Subcutaneous adipose tissue (tissue), 4 donors: ENCODE data around the gene ENTPD6. TPM values are rescaled to one million over a fixed set of nuclear protein-coding genes. Genes with fewer than 3 reads are reported as not detected.

Source experiments
- CTCF ChIP-seq: fragments of 450-650 bp; IDR thresholded peaks from one replicate; pipeline ENCODE4 v1.5.1; 2016; ENCODE audit warnings: low read depth, mild to moderate bottlenecking, control low read depth, antibody characterized with exemption, moderate library complexity
- total RNA-seq, 4 donors: library from RNA; depleted of rRNA; stranded (reverse); fragments of >200 nt; gene quantifications; one replicate each; pipeline ENCODE4 v1.1.0, GENCODE V29; 2016

The ENTPD6 gene
- total RNA-seq, 4 donors from 2014 or later: 41.3 to 82.5 (median 53.6) TPM

DNA sequence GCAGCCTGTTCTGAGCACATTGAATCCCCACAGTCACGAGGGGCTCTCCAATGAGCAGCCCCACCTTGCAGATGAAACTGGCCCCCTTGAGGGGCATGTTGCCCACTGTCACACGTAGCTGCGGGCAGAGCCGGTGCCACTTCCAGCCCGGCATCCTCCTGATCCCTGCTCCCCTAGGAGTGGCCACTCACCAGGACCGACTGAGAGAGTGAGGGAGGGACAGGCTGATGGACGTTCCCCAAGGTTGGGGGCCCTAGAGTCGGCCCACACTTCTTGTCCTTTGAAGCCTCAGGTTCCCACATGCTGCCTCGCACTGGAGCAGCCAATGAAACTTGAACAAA, 10.5 kb downstream of the ENTPD6 start:
- TF ChIP-seq CTCF: no peak

- TF ChIP-seq CTCF: no peak
These were observed 11.0 kb downstream of the ENTPD6 start for GRCh38 chr20:25206548-25206947.

DNA sequence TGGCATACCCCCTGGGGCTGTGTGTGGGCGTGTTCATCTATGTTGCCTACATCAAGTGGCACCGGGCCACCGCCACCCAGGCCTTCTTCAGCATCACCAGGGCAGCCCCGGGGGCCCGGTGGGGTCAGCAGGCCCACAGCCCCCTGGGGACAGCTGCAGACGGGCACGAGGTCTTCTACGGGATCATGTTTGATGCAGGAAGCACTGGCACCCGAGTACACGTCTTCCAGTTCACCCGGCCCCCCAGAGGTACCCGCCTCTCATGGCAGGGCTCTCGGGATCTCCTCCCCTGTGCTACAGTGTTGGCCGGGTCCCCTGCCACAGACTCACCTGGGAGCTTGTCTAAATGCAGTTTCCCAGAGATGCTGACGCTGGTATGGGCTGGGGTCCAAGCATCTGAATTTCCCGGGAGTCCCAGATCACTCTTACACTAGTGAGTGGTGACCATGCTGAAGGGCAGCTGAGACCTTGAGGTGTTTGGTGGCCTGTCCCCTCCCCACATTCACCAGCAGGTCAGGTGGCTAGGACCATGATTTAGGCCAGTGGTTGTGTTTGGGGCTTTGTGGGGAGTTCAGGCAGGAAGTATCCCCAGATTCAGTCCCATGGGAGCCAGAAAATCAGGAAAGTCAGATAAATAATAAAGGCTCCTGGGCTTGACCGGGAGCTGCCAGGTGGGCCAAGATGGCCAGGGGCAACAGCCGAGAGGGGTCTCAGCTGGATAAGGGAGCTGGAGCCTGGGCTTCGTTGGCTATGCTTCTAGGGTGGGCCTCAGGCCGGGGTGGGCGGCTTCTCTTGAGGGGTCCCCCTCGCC, 11.8 kb downstream of the ENTPD6 start:
- no peak for TF ChIP-seq CTCF

- no peak for TF ChIP-seq CTCF
These were observed 12.5 kb downstream of the ENTPD6 start for GRCh38 chr20:25207960-25208534.

DNA sequence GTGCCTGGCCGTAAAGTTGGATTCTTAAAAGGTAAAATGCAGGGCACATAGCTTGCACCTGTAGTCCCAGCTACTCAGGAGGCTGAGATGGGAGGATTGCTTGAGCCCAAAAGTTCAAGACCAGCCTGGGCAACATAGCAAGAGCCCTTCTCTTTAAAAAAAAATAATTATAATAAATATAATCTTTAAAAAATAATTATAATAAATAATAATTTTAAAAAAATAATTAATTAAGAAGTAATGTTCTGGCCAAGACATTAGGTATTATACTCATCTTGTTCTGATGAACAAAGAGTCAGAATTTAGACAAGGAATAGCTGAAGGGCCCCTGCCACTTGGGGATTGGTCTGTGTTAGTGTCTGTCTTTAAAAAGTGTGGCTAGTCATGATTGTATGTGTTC, 13.9 kb downstream of the ENTPD6 start:
- no peak for TF ChIP-seq CTCF

- TF ChIP-seq CTCF: no peak
These were observed 14.4 kb downstream of the ENTPD6 start for GRCh38 chr20:25209911-25210310.

DNA sequence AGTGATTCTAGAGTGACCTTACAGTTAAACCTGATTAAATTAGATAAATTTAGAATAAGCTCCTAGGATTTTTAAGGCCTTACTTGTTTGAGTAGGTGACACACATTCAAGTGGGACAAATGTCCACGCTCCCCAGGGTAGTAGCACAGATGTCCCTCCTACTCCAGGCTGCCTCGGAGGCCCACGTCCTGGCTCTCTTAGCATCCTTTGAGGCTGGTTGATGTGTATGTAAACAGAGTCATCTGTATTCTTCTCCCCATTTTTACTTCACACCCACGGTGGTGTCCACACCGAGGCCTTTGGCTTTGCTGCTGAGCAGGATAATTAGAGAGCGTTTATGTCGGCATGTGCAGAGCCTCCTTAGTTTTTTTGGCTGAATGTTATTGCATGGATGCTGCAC, 15.8 kb downstream of the ENTPD6 start:
- TF ChIP-seq CTCF: no peak
